Stimulated activated CD8-positive, alpha-beta memory T cell treated with anti-CD3 and anti-CD28 coated beads, Interleukin-2, amount 100 ng/mL, for 1 hour (primary cell): Measurements from ENCODE around the gene ATOH1.

Experiments used
- DNase-seq, 2 donors: peaks; one replicate each; pipeline ENCODE4 v3.0.0-alpha.2; 2020; ENCODE audit warnings: low read depth in 2 of 2

The ATOH1 gene

DNA sequence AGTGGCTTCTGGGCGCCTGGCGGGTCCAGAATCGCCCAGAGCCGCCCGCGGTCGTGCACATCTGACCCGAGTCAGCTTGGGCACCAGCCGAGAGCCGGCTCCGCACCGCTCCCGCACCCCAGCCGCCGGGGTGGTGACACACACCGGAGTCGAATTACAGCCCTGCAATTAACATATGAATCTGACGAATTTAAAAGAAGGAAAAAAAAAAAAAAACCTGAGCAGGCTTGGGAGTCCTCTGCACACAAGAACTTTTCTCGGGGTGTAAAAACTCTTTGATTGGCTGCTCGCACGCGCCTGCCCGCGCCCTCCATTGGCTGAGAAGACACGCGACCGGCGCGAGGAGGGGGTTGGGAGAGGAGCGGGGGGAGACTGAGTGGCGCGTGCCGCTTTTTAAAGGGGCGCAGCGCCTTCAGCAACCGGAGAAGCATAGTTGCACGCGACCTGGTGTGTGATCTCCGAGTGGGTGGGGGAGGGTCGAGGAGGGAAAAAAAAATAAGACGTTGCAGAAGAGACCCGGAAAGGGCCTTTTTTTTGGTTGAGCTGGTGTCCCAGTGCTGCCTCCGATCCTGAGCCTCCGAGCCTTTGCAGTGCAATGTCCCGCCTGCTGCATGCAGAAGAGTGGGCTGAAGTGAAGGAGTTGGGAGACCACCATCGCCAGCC is at the start of gene ATOH1:
Gene ATOH1 (plus strand): TSS at position 422 of the 663 bp plus-strand sequence. CDS start 174 bp downstream, at position 596.
- DNase-seq = no peak

DNA sequence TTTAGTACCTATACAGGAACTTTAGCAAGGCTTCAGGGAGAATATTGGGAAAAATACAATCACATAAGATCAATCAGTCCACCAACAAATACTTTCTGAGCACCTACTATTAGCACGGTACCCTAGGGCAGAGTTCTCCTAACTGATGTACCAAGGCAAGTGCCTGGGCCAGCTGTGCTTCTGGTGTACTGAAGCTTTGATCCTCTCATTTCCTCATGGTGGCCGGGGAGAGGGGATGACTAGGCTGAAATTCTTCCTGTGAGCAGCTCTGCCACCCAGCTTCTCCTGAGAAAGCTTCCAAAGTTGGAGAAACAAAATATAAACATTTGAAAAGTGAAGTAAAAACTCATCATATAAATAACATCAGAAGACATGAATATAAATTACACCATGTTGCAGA is 49.3 kb upstream of the ATOH1 start:
- no peak for DNase-seq

DNA sequence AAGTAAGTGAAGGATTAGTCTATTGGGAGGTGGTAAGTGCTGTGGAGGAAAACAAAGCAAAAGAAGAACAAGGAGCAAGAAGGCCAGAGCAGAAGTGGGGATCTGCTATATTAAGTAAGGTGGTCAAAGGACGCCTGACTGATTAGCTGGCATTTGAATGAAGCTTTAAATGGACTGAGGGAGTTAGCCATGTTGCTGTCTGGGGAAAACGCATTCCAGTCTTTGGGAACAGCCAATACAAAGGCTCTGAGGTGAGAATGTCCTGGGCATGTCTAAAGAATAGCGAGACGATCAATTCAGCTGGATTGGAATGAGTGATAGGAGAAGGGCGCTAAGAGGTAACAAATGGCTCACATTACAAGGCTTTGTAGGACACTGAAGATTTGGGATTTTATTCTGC is 48.5 kb upstream of the ATOH1 start:
- no peak for DNase-seq

GRCh38 chr4:93781198-93781597 is 47.4 kb upstream of the ATOH1 start:
- no peak for DNase-seq

- no peak for DNase-seq
Measured at GRCh38 chr4:93786149-93786548, 42.4 kb upstream of the ATOH1 start.

DNA sequence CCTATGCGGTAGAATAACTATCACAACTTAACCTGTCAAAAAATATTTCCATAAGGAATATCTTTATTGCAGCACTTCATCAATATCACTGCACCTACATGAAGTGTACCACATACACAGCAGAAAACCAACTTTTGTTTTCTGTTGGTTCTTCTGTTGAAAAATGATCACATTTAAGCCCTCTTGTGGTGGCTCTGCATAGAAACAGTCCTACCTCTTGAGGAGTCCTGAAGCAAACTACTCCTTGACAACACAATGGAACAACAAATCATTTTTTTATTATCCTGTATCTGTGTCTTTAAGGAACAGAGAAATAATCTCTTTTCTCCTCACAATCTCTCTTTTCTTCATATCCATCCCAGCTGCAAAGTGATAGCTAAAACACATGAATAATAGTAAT is 39.8 kb upstream of the ATOH1 start:
- no peak for DNase-seq

DNA sequence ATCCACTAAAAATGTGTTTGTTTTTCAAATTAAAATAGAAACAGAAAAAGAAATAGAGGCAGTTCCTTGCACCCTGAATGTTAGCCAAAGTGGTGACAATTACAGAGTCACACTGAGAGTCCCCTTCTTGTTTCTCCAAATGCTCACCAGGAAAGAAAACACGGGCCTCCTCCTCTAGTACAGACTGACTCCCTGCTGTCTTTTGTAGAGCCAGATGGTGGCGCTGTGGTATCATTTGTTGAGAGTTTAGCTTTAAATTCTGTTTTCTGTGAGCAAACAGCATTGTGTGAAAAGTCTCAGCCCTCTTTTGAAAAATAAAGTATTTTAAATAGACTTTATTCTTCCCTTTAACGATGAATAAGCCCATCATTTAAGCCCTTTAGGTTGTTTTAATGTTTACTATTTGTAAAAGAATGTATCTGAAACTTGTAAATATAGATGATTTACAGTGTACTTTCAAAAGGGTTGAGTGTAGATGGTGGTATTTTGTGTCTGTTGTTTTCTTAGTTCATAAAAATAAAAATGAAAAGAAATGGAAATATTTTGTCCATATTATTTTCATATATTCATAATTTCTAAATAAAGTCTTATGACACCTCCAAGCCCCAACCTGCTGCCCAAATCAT is 36.9 kb upstream of the ATOH1 start:
- no peak for DNase-seq

DNA sequence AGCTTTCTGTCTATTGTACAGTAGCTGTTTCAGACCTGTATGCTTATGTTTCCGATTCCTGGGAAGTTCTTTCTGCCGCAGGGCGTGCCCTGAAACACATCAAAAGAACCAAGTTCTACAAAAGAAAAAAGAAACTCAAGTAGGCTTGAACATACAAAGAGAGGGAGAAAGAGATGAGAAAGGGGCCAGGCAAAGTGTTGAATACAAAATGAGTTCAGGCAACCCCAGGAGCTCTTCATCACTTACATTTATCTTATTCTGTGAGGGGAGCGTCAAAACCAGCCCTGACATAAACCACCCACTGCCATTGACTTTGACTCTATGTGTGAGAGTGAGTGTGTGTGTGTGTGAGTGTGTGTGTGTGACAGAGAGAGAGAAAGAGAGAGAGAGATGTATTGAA is 26.5 kb upstream of the ATOH1 start:
- no peak for DNase-seq

GRCh38 chr4:93809773-93810172 is 18.8 kb upstream of the ATOH1 start:
- no peak for DNase-seq

DNA sequence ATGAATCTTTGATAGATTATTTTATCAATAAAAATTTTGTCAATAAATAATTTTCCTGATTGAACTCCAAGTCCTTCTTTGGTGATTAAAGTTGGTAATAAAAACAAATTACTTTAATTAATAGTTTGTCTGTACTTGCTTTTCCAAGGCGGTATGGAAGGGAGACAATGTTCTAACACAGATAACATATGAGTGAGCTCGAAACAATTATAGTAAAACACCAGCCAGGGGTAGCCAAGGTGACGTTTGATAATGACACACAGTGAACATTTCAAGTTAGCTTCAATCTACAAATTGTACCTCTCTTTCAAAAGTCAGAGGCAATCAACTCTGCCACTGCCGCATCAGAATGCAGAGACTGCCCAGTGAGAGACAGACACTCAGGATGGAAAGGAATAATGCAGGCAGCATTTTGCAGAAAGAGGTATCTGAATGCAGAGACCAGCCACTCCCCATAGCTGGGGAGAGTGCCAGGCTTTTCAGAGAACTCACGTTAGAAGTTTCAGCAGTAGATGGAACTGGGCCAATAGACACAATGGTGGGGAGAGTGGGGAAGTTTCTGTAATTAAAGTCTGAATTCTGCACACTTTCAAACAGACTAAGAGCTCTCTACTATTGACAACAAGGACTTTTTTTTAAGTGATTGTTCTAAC is 18.1 kb upstream of the ATOH1 start:
- DNase-seq = no peak

DNA sequence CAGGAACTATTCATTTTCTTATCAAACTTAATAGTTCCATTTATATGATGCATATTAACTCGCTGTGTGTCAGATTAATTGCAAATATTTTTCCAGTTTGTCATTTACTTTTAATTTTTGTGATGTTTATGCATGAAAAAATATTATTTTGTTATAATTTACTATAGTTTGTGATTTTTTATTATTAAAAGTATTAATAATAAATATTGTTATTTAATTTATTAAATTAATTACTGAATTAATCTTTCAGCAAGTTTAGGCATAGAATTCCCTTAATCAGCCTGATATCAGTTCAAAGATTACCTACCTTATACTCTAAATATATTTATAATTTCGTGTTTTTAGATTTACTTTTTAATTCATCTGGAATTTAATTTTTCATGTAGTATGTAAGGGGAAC is 15.5 kb upstream of the ATOH1 start:
- DNase-seq = no peak

GRCh38 chr4:93814141-93814540 is 14.4 kb upstream of the ATOH1 start:
- DNase-seq = no peak

GRCh38 chr4:93814722-93815121 is 13.8 kb upstream of the ATOH1 start:
- no peak for DNase-seq

DNA sequence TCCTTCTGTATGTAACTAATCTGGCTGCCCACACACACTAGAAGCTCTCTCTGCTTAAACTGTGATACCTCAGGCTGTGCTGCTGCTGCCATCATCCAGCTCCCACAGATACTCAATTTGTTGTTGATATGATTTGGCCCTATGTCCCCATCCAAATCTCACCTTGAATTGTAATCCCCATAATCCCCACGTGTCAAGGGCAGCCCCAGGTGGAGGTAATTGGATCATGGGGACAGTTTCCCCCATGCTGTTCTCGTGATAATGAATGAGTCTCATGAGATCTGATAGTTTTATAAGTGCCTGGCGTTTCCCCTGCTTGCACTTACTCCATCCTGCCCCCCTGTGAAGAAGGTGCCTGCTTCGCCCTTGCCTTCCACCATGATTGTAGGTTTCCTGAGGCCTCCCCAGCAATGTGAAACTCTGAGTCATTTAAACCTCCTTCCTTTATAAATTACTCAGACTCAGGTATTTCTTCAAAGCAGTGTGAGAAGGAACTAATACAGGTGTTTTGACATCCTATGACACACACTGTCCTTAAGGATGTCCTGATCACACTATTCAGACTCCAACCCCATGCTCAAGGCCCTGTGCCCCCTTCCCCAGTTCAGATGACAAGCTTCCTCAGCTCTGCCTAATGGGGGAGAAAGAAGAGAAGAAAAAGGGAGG is 2.9 kb upstream of the ATOH1 start:
- DNase-seq = no peak

GRCh38 chr4:93827272-93827947 is 1.1 kb upstream of the ATOH1 start:
- DNase-seq = no peak

- DNase-seq = no peak
Measured at GRCh38 chr4:93828995-93829819, 654 bp downstream of the ATOH1 start.

DNA sequence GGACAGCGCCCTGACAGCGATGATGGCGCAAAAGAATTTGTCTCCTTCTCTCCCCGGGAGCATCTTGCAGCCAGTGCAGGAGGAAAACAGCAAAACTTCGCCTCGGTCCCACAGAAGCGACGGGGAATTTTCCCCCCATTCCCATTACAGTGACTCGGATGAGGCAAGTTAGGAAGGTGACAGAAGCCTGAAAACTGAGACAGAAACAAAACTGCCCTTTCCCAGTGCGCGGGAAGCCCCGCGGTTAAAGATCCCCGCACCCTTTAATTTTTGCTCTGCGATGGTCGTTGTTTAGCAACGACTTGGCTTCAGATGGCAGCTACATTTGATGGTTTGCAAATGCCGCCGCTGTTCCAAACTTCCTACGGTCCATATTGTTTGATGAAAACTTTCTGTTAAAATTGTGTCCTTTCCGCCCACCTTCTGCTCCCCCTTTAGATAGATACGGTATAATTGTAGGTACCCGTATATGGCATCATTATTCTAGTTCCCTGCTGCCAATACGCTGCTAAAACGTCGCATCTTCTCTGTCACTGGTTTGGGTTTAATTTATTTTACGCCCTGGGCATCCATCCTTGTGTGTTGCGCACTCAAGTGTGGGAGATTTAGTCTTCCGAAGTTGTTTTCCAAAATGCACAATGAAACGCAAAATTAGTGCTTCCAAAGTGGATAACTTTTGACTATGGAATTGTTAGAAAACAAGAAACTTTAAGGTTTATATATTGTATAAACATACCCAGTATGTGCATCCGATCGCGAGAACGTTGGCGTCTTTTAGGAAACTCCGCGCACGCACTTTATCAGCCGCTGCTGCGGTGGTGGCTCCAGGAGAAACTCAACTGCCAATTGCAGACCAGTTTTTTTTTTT is 1.5 kb downstream of the ATOH1 start:
- no peak for DNase-seq

DNA sequence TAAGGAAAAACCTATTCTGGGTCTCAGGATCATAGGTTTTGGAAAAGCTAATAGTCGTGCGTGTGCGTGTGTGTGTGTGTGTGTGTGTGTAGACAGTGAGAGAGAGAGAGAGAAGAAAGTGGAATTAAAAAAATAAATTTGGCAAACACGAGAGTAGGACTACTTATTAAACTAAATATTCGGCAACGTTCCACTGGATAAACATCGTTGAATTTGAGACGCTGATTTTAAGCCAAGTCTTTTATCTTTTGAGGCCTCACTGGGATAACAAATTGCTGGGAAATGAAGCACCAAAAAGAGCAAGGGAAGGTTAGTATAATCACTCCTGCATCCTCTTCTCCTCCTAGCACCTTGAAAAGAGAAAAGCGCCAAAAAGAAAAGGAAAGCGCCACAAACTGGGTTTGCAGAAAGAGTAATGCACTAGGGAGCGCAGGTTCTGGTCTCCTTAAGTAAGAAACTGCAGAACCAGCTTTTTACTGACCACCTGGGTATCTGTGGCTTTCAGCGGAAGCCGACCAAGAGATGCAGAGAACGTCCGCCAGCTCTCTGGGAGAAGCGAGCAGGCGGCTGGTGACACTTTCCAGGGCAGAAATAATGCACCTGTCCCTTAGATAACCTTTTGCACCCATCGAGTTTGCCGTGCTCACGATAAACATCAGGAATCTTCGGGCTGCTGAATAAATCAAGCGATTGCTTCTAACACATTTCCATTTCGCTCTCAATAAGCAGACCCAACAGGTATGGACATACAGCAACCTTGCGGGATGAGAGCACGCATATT is 3.4 kb downstream of the ATOH1 start:
- no peak for DNase-seq

- DNase-seq = no peak
Measured at GRCh38 chr4:93834249-93835066, 5.9 kb downstream of the ATOH1 start.
